Measurements from ENCODE around the gene SMAD6. TPM values are rescaled to one million over a fixed set of nuclear protein-coding genes. Genes with fewer than 3 reads are reported as not detected.

The SMAD6 gene
- total RNA-seq, 3 donors from 2014 or later (not counting 1 experiment from before 2014, with no cell fraction given) = 0.07 to 0.38 (median 0.09) TPM

GRCh38 chr15:66658855-66659254, 43.2 kb upstream of the SMAD6 start:
- H3K4me3 ChIP-seq (ENCODE audit: low read length) = no peak overlapping the region
- no peaks in the 10 kb centered on the region for H3K36me3 ChIP-seq (ENCODE audit: control insufficient read depth, insufficient read depth, low read length)
- DNase-seq (no peak), ATAC-seq (no peak)
- no peak for TF ChIP-seq CTCF (IDR thresholded peaks at IDR 0.05)
- no peaks in the 10 kb centered on the region for H3K27me3 ChIP-seq (ENCODE audit: control insufficient read depth, insufficient read depth, low read length)
- Mint-ChIP-seq H3K27me3 (ENCODE audit: low read depth in 2 of 2) (no peaks in the 10 kb centered on the region), H3K9me3 (no peaks in the 10 kb centered on the region), H3K36me3 (no peaks in the 10 kb centered on the region), H3K4me1 (peaks cover 0 to 6% of the 10 kb centered on the region in 2 donors), H3K27ac (no peak overlapping the region), H3K4me3 (no peak overlapping the region)
- intact Hi-C loops (cut with micrococcal nuclease) = no loop called here
- no peaks in the 10 kb centered on the region for H3K9me3 ChIP-seq (ENCODE audit: control insufficient read depth, insufficient read depth, low read length)
- H3K27ac ChIP-seq (ENCODE audit: low read length) = no peak overlapping the region
- H3K4me1 ChIP-seq (ENCODE audit: control insufficient read depth, insufficient read depth, low read length) = peaks cover 16% of the 10 kb centered on the region
- 85% methylated on average over 2 of the region's 2 CpGs for WGBS (ENCODE audit: insufficient coverage)

DNA sequence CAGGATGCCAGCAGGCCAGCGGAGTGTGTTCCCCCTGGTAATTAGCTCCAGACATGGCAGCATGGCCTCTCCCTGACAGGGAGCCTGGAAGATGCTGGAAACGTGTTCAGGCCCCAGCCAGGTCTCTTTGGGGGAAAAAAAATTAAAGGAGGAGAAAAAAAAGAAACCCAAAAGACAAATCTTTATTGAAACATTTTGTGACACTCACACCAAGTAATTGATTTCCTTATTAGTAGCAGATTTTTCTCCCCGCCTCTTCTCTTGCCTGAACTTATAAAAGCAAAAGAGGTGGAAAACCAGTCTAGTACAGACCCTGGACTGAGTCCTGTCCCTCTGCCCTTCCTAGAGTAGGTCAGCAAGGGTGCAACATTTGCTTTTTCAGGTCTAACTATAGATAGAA, 42.7 kb upstream of the SMAD6 start:
- DNase-seq = no peak
- H3K27me3 Mint-ChIP-seq (ENCODE audit: low read depth in 2 of 2) = no peaks in the 10 kb centered on the region
- ATAC-seq = no peak
- Histone ChIP-seq H3K27me3 (ENCODE audit: control insufficient read depth, insufficient read depth, low read length) (no peaks in the 10 kb centered on the region), H3K9me3 (ENCODE audit: control insufficient read depth, insufficient read depth, low read length) (no peaks in the 10 kb centered on the region), H3K4me1 (ENCODE audit: control insufficient read depth, insufficient read depth, low read length) (peaks cover 10% of the 10 kb centered on the region), H3K4me3 (ENCODE audit: low read length) (no peak overlapping the region), H3K27ac (ENCODE audit: low read length) (no peak overlapping the region), H3K36me3 (ENCODE audit: control insufficient read depth, insufficient read depth, low read length) (no peaks in the 10 kb centered on the region)
- TF ChIP-seq CTCF (IDR thresholded peaks at IDR 0.05) = no peak
- H3K36me3 Mint-ChIP-seq = no peaks in the 10 kb centered on the region
- H3K27ac Mint-ChIP-seq = no peak overlapping the region
- H3K4me1 Mint-ChIP-seq = peaks cover 0 to under 1% of the 10 kb centered on the region in 2 donors
- no peaks in the 10 kb centered on the region for H3K9me3 Mint-ChIP-seq
- intact Hi-C loops (cut with micrococcal nuclease) = no loop called here
- WGBS (ENCODE audit: insufficient coverage) = 93% methylated on average over 3 of the region's 3 CpGs
- no peak overlapping the region for H3K4me3 Mint-ChIP-seq

DNA sequence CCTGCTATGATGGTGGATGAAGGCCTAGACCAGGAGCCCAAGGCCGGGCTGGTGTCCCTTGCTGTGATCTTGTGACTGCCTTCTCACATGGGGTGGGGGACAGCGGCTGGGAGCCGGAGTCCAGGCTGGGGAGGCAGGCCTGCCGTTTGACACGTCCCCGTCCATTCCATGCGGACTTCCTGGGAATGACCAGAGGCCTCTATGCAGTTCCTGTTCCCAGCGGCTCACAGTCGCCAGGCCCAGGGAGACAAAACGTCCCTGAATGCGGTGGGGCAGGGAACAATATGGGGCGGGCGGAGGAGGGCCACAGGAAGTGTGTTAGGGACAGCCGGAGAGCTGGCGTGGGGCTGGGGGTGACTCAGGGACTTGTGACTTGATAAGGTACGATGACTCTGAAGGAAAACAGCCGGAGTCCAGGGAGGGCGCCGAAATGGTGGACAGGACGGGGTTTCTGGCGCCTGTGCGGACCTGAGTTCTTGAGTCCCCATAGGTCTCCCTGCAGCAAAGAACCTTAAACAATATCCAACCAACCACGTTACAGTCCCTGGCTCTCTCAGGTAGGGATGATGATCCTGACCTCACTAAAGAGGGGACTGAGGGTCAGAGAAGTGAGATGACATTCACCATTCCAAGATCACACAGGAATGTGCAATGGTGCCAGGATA, 40.5 kb upstream of the SMAD6 start:
- Mint-ChIP-seq H3K4me1 (no peaks in the 10 kb centered on the region), H3K36me3 (no peaks in the 10 kb centered on the region), H3K4me3 (no peak overlapping the region), H3K27ac (no peak overlapping the region), H3K9me3 (no peaks in the 10 kb centered on the region), H3K27me3 (ENCODE audit: low read depth in 2 of 2) (peaks cover 0 to 4% of the 10 kb centered on the region in 2 donors)
- Histone ChIP-seq H3K4me3 (ENCODE audit: low read length) (no peak overlapping the region), H3K36me3 (ENCODE audit: control insufficient read depth, insufficient read depth, low read length) (no peaks in the 10 kb centered on the region), H3K4me1 (ENCODE audit: control insufficient read depth, insufficient read depth, low read length) (no peaks in the 10 kb centered on the region), H3K27me3 (ENCODE audit: control insufficient read depth, insufficient read depth, low read length) (no peaks in the 10 kb centered on the region), H3K9me3 (ENCODE audit: control insufficient read depth, insufficient read depth, low read length) (no peaks in the 10 kb centered on the region), H3K27ac (ENCODE audit: low read length) (no peak overlapping the region)
- intact Hi-C loops (cut with micrococcal nuclease) = no loop called here
- ATAC-seq = peak in 1 of 3 donors; percentile 11
- WGBS (ENCODE audit: insufficient coverage) = 90% methylated on average over 23 of the region's 23 CpGs
- no peak for TF ChIP-seq CTCF (IDR thresholded peaks at IDR 0.05)
- DNase-seq = no peak

DNA sequence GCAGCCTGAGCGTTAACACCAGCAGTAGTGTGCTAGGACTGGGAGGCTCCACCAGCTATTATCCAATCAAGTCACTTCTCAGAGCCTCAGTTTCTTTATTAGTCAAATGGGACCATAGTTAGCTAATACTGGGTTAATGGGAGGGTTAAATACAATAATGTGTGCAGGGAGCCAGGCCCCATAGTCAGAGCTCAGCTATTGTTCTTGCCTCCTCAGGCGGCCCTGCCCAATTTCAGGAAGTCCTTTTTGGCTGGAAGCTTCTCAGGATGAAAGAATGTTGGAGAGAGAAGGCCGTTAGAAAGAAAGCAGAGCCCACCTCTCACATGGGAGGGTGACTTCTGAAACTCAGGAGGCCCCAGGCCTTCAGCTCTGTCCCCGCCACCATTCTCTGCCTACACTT, 39.5 kb upstream of the SMAD6 start:
- Mint-ChIP-seq H3K9me3 (no peaks in the 10 kb centered on the region), H3K4me3 (no peak overlapping the region), H3K36me3 (no peaks in the 10 kb centered on the region), H3K4me1 (no peaks in the 10 kb centered on the region), H3K27ac (no peak overlapping the region), H3K27me3 (ENCODE audit: low read depth in 2 of 2) (peaks cover 0 to 4% of the 10 kb centered on the region in 2 donors)
- 86% methylated on average over 4 of the region's 4 CpGs for WGBS (ENCODE audit: insufficient coverage)
- no peak overlapping the region for H3K4me3 ChIP-seq (ENCODE audit: low read length)
- no peak for TF ChIP-seq CTCF (IDR thresholded peaks at IDR 0.05)
- no peak overlapping the region for H3K27ac ChIP-seq (ENCODE audit: low read length)
- no peaks in the 10 kb centered on the region for H3K9me3 ChIP-seq (ENCODE audit: control insufficient read depth, insufficient read depth, low read length)
- DNase-seq (no peak), ATAC-seq (no peak)
- no peaks in the 10 kb centered on the region for H3K36me3 ChIP-seq (ENCODE audit: control insufficient read depth, insufficient read depth, low read length)
- no peaks in the 10 kb centered on the region for H3K27me3 ChIP-seq (ENCODE audit: control insufficient read depth, insufficient read depth, low read length)
- H3K4me1 ChIP-seq (ENCODE audit: control insufficient read depth, insufficient read depth, low read length) = no peaks in the 10 kb centered on the region
- intact Hi-C loops (cut with micrococcal nuclease) = no loop called here

All from natural killer cell (primary cell).